Erythroblast (primary cell): ENCODE measurements around the gene DNAH17.

ENCODE experiments used
- DNase-seq, 2 experiments: peaks; one replicate each; lab custom pipeline; 2025; lab: John Stamatoyannopoulos, UW
- GATA1 ChIP-seq: IDR thresholded peaks from 2 replicates; pipeline ENCODE4 v1.6.1; 2011; ENCODE audit warnings: low read depth, mild to moderate bottlenecking, control low read depth, low read length, moderate library complexity
- POLR2A ChIP-seq: IDR thresholded peaks from 2 replicates; pipeline ENCODE4 v1.6.1; 2011; ENCODE audit warnings: mild to moderate bottlenecking, low read length

Gene DNAH17

GRCh38 chr17:78375401-78376151 is 201.6 kb downstream of the DNAH17 start:
- DNase-seq: no peak

GRCh38 chr17:78374631-78375274 is 202.4 kb downstream of the DNAH17 start:
- DNase-seq: no peak
- TF ChIP-seq GATA1 (no peak), POLR2A (no peak)

More at GRCh38 chr17:78375401-78376151, 201.6 kb downstream of the DNAH17 start:
- TF ChIP-seq GATA1: no peak
- TF ChIP-seq POLR2A: no peak

- DNase-seq: peak; percentile 21 to 59
- no peak for TF ChIP-seq POLR2A
- TF ChIP-seq GATA1: no peak
These were observed 203.0 kb downstream of the DNAH17 start for GRCh38 chr17:78374189-78374588.
